HCT116 (cell line): ENCODE data around the gene ARNT2. TPM values are rescaled to one million over a fixed set of nuclear protein-coding genes. Genes with fewer than 3 reads are reported as not detected.

ENCODE experiments used
- ATAC-seq: fragments of 200-7000 bp; cut with Tn5 transposase; 2 replicates; pipeline ENCODE4 v1.9.1; 2020; ENCODE audit warnings: mild to moderate bottlenecking, moderate library complexity
- BruUV-seq: library from RNA; stranded (reverse); fragments of 400-500 nt; replicated peaks from 2 replicates; lab custom pipeline; 2021; lab: Mats Ljungman, UMichigan
- CTCF ChIA-PET: fragments of 300-600 bp; sonication (Branson Sonifier 250); formaldehyde crosslinking; loops from one replicate; lab custom pipeline; 2021; ENCODE audit warnings: antibody characterized with exemption; lab: Charles Lee
- POLR2A ChIA-PET: fragments of 300-600, 350-600 bp; sonication (Branson Sonifier 250); formaldehyde crosslinking; loops from one replicate; lab custom pipeline; 2021; ENCODE audit warnings: antibody characterized with exemption; lab: Charles Lee
- RAD21 ChIA-PET, 2 experiments: fragments of 300-600 bp; sonication (Branson Sonifier 250); formaldehyde crosslinking; loops; one replicate each; lab custom pipeline; 2023; ENCODE audit warnings: low total read pairs in 2 of 2; ENCODE audit not compliant: uncharacterized antibody in 2 of 2, unreplicated experiment in 2 of 2, low non-redundant PET in 1 of 2; lab: Charles Lee
- DNase-seq: peaks from one replicate; pipeline ENCODE4 v3.0.0-alpha.2; 2010; ENCODE audit warnings: low read depth, low spot score
- H2AFZ ChIP-seq: fragments of 200-600 bp; shearing (Covaris generic), sonication (generic); 2 replicates; pipeline ENCODE4 v1.6.1; 2017; ENCODE audit warnings: low read depth, mixed run types, mixed read lengths, antibody characterized with exemption, low read length; ENCODE audit not compliant: poor library complexity, severe bottlenecking
- H3K27ac ChIP-seq: 2 replicates; pipeline ENCODE4 v1.5.1; 2012; ENCODE audit warnings: low read depth, low read length
- H3K27me3 ChIP-seq: fragments of 200-600 bp; sonication (generic); 2 replicates; pipeline ENCODE4 v1.6.1; 2016; ENCODE audit warnings: mixed run types, low read length, mixed read lengths; ENCODE audit not compliant: insufficient read depth
- H3K36me3 ChIP-seq, 2 experiments: fragments of 200-500 bp in 1 of 2; fragments of 200-600 bp in 1 of 2; sonication (Bioruptor generic) in 1 of 2; sonication (generic) in 1 of 2; 2 replicates each; pipeline versions ENCODE4 v1.5.1 to v1.6.1; 2014 to 2016; ENCODE audit warnings: low read length in 2 of 2, inconsistent platforms in 1 of 2, mixed read lengths in 1 of 2, mixed run types in 1 of 2; ENCODE audit not compliant: insufficient read depth in 2 of 2, control insufficient read depth in 1 of 2
- H3K4me1 ChIP-seq, 2 experiments: fragments of 200-600 bp in 1 of 2; sonication (generic) in 1 of 2; 2 replicates each; pipeline versions ENCODE4 v1.5.1 to v1.6.1; 2012 to 2017; ENCODE audit warnings: low read length in 2 of 2, inconsistent platforms in 1 of 2, mild to moderate bottlenecking in 1 of 2, mixed read lengths in 1 of 2, mixed run types in 1 of 2, moderate library complexity in 1 of 2; ENCODE audit not compliant: insufficient read depth in 2 of 2, control insufficient read depth in 1 of 2
- H3K4me2 ChIP-seq: fragments of 200-600 bp; sonication (generic); 2 replicates; pipeline ENCODE4 v1.6.1; 2017; ENCODE audit warnings: mixed run types, low read length, mixed read lengths
- H3K4me3 ChIP-seq, 2 experiments: fragments of 200-600 bp in 1 of 2; sonication (generic) in 1 of 2; replicated peaks in 1 of 2; 2 replicates each; pipeline ENCODE4 v1.5.1; 2011 to 2016; ENCODE audit warnings: low read length in 2 of 2, control low read depth in 1 of 2, low read depth in 1 of 2, mild to moderate bottlenecking in 1 of 2, mixed read lengths in 1 of 2, mixed run types in 1 of 2
- H3K79me2 ChIP-seq: fragments of 200-600 bp; sonication (generic); 2 replicates; pipeline ENCODE4 v1.6.1; 2017; ENCODE audit warnings: mild to moderate bottlenecking, mixed run types, low read length, moderate library complexity, mixed read lengths; ENCODE audit not compliant: insufficient read depth
- H3K9ac ChIP-seq: fragments of 200-600 bp; sonication (generic); 2 replicates; pipeline ENCODE4 v1.6.1; 2016; ENCODE audit warnings: low read length, mixed read lengths
- H3K9me2 ChIP-seq: fragments of 200-600 bp; sonication (generic), shearing (Covaris generic); 2 replicates; pipeline ENCODE4 v1.6.1; 2017; ENCODE audit warnings: mixed run types, mild to moderate bottlenecking, moderate library complexity; ENCODE audit not compliant: insufficient read depth
- H3K9me3 ChIP-seq, 2 experiments: fragments of 200-500 bp in 1 of 2; fragments of 200-600 bp in 1 of 2; sonication (Bioruptor generic) in 1 of 2; sonication (generic) in 1 of 2; 2 replicates each; pipeline ENCODE4 v1.6.1; 2014 to 2017; ENCODE audit warnings: low read length in 2 of 2, mixed read lengths in 2 of 2, inconsistent platforms in 1 of 2, low read depth in 1 of 2, mild to moderate bottlenecking in 1 of 2, mixed run types in 1 of 2, moderate library complexity in 1 of 2; ENCODE audit not compliant: control insufficient read depth in 1 of 2, insufficient read depth in 1 of 2
- H4K20me1 ChIP-seq: fragments of 200-600 bp; sonication (generic), shearing (Covaris generic); 2 replicates; pipeline ENCODE4 v1.6.1; 2017; ENCODE audit warnings: mixed run types, mild to moderate bottlenecking, moderate library complexity; ENCODE audit not compliant: insufficient read depth
- ATF3 ChIP-seq: IDR thresholded peaks from 2 replicates; pipeline ENCODE4 v1.6.1; 2012
- CBX3 ChIP-seq: IDR thresholded peaks from 2 replicates; pipeline ENCODE4 v1.6.1; 2012; ENCODE audit warnings: low read depth
- ELF1 ChIP-seq: IDR thresholded peaks from 2 replicates; pipeline ENCODE4 v1.6.1; 2012; ENCODE audit warnings: low read depth, borderline replicate concordance
- FOSL1 ChIP-seq: IDR thresholded peaks from 2 replicates; pipeline ENCODE4 v1.6.1; 2012; ENCODE audit warnings: low read depth
- JUND ChIP-seq: IDR thresholded peaks from 2 replicates; pipeline ENCODE4 v1.6.1; 2012
- MAX ChIP-seq: IDR thresholded peaks from 2 replicates; pipeline ENCODE4 v1.6.1; 2012
- RAD21 ChIP-seq: IDR thresholded peaks from 2 replicates; pipeline ENCODE4 v1.6.1; 2012; ENCODE audit warnings: low read depth, mild to moderate bottlenecking
- SP1 ChIP-seq: IDR thresholded peaks from 2 replicates; pipeline ENCODE4 v1.6.1; 2012; ENCODE audit warnings: low read depth
- YY1 ChIP-seq: IDR thresholded peaks from 2 replicates; pipeline ENCODE4 v1.6.1; 2011; ENCODE audit warnings: low read length, low read depth, moderate library complexity, mild to moderate bottlenecking; ENCODE audit not compliant: insufficient replicate concordance; ENCODE audit errors: extremely low read depth
- ZFX ChIP-seq: fragments of 450-650 bp; IDR thresholded peaks from 2 replicates; pipeline ENCODE4 v1.6.1; 2017
- intact Hi-C: fragments of 100-400 bp; cut with micrococcal nuclease; formaldehyde crosslinking; loops from 2 replicates; pipeline ENCODE4 v1.10.0; 2022
- total RNA-seq: library from RNA; stranded (reverse); gene quantifications from one replicate; pipeline ENCODE4 v1.2.1, GENCODE V29; 2021; ENCODE audit not compliant: unreplicated experiment
- TF ChIP-seq, protein P1 (sequence below): IDR thresholded peaks from 2 replicates; pipeline ENCODE4 v1.6.1; 2012; ENCODE audit warnings: low read depth

Gene ARNT2
- total RNA-seq, 1 experiment from 2014 or later = 3.0 TPM

- no peak for TF ChIP-seq YY1
- TF ChIP-seq ZFX = no peak
- TF ChIP-seq CBX3 = no peak
- ChIA-PET RAD21 (no interaction called here), CTCF (no interaction called here), POLR2A (no interaction called here)
- Histone ChIP-seq H2AFZ (no peak overlapping the region), H3K4me2 (no peak overlapping the region), H3K27ac (no peak overlapping the region), H3K79me2 (no peaks in the 10 kb centered on the region), H3K27me3 (no peaks in the 10 kb centered on the region), H3K36me3 (no peaks in the 10 kb centered on the region), H4K20me1 (no peaks in the 10 kb centered on the region), H3K9ac (no peak overlapping the region), H3K4me1 (no peaks in the 10 kb centered on the region), H3K9me3 (no peaks in the 10 kb centered on the region), H3K9me2 (no peaks in the 10 kb centered on the region), H3K4me3 (no peak overlapping the region)
- DNase-seq (no peak), ATAC-seq (no peak)
- no TSS peak for BruUV-seq
- intact Hi-C loops = loop anchor here (10.0 kb wide), 1 partner anchor 701 kb away; no protein-coding TSS in a partner anchor
Observed at GRCh38 chr15:80563372-80563997, 159.3 kb downstream of the ARNT2 start.

DNA sequence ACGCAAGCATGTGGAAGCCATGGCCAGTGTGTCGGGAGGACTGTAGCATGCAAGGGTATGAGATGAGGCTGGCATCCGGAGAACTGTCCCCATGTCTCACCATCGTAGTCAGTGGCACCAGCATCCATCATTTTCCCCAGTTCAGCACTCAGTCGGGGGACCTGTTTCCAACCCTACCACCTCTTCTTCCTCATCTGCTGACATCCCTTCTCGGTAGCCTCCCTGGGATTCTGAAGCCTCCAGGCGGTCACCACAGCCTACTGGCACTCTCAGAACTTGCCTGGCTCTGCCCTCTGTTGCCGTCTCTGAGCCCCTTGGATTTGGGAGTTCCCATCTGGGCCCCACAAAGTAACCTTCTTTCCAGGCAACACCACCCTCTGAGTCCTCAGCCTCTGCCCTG, 159.9 kb downstream of the ARNT2 start:
- Histone ChIP-seq H3K4me2 (no peak overlapping the region), H3K4me3 (no peak overlapping the region), H2AFZ (no peak overlapping the region), H3K9ac (no peak overlapping the region), H3K36me3 (no peaks in the 10 kb centered on the region), H3K4me1 (no peaks in the 10 kb centered on the region), H3K27me3 (no peaks in the 10 kb centered on the region), H3K9me3 (no peaks in the 10 kb centered on the region), H4K20me1 (no peaks in the 10 kb centered on the region), H3K9me2 (no peaks in the 10 kb centered on the region), H3K79me2 (no peaks in the 10 kb centered on the region), H3K27ac (no peak overlapping the region)
- ChIA-PET RAD21 (no interaction called here), POLR2A (no interaction called here), CTCF (no interaction called here)
- intact Hi-C loops = loop anchor here (10.0 kb wide), 1 partner anchor 701 kb away; no protein-coding TSS in a partner anchor
- no TSS peak for BruUV-seq
- no peak for ATAC-seq
- no peak for DNase-seq
- no peak for TF ChIP-seq YY1
- no peak for TF ChIP-seq ATF3
- TF ChIP-seq JUND = no peak
- no peak for TF ChIP-seq FOSL1
- TF ChIP-seq, protein P1, sequence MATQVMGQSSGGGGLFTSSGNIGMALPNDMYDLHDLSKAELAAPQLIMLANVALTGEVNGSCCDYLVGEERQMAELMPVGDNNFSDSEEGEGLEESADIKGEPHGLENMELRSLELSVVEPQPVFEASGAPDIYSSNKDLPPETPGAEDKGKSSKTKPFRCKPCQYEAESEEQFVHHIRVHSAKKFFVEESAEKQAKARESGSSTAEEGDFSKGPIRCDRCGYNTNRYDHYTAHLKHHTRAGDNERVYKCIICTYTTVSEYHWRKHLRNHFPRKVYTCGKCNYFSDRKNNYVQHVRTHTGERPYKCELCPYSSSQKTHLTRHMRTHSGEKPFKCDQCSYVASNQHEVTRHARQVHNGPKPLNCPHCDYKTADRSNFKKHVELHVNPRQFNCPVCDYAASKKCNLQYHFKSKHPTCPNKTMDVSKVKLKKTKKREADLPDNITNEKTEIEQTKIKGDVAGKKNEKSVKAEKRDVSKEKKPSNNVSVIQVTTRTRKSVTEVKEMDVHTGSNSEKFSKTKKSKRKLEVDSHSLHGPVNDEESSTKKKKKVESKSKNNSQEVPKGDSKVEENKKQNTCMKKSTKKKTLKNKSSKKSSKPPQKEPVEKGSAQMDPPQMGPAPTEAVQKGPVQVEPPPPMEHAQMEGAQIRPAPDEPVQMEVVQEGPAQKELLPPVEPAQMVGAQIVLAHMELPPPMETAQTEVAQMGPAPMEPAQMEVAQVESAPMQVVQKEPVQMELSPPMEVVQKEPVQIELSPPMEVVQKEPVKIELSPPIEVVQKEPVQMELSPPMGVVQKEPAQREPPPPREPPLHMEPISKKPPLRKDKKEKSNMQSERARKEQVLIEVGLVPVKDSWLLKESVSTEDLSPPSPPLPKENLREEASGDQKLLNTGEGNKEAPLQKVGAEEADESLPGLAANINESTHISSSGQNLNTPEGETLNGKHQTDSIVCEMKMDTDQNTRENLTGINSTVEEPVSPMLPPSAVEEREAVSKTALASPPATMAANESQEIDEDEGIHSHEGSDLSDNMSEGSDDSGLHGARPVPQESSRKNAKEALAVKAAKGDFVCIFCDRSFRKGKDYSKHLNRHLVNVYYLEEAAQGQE = no peak
- TF ChIP-seq ELF1 = no peak
- TF ChIP-seq RAD21 = no peak
- TF ChIP-seq CBX3 = no peak
- TF ChIP-seq MAX = no peak
- TF ChIP-seq SP1 = no peak
